DLD1 (cell line): ENCODE measurements around the gene SCFD2.
"Not testable (repeated sequence)": the region's sequence is repeated elsewhere in the genome, so short reads cannot be mapped to it uniquely, and the experiment has no call there.

Experiments
- in situ Hi-C: cut with HindIII; loops from 2 replicates; pipeline ENCODE4 v1.10.0; 2017; ENCODE audit warnings: low sequenced_read_pairs

SCFD2 gene

GRCh38 chr4:53059871-53060270 is 306.0 kb downstream of the SCFD2 start:
- in situ Hi-C loops: no loop called here

GRCh38 chr4:53059256-53059655 is 306.6 kb downstream of the SCFD2 start:
- in situ Hi-C loops: no loop called here

DNA sequence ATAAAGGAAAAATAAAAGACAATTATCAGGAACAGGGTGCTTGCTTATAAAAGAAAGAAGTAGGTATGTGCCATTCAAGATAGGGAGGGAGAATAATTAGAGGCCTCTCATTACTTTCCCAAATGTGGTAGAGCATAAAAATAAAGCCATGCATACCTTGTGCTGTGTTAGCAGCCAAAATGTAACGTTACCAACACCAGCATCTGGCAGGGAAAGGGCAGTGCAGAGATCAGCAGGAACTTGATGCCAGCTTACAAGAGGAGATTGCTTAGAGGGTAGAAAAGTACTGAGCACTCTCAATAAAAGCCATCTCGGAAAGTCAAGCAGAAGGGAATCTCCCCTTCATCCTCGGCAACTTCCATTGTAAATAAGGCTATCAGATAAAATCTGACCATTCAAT is 308.2 kb downstream of the SCFD2 start:
- in situ Hi-C loops: no loop called here

- in situ Hi-C loops: not testable (repeated sequence)
Observed at GRCh38 chr4:53057108-53057507, 308.8 kb downstream of the SCFD2 start.

DNA sequence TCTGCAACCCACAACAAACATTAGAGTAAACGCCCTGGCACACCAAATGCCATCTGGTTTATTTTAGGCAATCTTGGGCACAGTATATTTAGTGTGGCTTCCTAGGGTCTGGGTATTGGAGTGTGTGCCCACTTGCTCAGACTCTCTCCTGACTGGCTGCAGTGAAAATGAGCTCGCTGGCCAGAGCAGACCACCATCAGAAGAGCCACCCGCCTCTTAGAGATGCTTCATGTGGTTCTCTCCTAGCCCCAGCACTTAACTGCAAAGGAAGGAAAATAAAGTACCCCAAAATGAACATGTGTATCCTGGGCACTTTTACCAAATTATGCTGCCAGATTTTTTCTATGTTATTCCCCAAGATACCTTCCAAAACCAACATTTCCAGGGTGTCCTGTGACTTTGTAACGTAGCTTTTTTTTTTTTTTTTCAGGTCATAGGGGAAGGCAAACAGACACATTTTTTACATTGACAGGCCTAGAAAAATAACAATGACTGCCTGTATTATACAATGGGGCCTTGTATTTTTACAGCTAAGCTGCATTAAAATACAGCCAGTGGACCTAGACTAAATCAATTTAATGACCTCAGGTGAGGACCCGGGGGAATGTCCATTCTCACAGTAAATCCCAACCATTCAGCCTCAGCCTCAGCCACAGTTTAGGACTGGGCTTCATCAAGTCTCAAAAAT is 310.0 kb downstream of the SCFD2 start:
- in situ Hi-C loops: no loop called here

DNA sequence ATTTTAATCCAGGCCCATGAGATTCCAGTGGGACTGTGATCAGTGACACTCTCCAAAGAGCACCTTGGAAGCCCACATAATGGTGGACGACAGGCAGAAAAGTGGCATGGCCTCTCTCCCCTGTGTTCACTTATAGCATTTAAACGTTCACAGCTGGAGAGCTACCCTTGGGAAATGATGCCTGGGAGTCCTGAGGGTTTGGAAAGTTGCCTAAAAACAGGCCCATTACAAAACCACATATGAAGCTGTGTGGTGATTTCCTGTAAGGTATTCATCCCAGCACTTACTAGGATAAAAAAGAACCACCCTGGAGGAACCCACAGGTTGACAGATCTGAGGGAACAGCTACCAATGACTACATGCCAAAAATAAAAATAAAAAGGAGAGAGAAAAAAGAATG is 310.6 kb downstream of the SCFD2 start:
- in situ Hi-C loops: no loop called here

DNA sequence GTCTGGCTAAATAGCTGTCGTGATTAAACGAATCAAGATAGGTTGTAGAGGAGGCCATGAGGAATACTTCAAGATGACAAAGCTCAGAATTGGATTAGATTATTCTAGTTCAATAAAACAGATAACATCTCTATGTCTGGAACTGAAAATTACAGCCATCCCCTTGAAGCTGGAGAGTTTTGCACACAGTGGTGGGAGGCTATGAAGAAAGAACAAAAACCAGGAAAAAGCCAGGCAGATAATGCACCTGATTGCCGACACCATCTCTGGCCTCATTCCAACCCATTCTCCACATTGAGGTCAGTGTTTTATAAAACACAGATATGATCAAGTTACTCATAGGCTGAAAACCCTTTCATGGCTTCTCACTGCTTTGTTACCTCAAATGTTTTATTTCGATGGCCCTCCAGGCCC is 315.5 kb downstream of the SCFD2 start:
- in situ Hi-C loops: no loop called here

- in situ Hi-C loops: no loop called here
Observed at GRCh38 chr4:53049528-53049927, 316.3 kb downstream of the SCFD2 start.

DNA sequence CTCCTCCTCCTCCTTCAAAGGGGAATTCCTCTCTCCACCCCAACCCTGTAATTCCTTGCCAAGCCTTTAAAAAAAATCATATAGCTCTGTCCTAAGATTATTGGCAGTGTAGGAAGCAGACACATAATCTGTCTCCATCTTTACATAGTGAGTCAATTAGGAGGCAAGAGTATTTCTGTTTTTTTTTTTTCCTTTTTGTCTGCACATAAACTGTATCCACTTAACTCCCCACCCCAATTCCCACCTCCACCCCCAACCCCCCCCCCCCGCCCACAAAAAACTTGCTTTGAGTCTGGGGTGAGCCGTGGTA is 321.3 kb downstream of the SCFD2 start:
- in situ Hi-C loops: no loop called here

DNA sequence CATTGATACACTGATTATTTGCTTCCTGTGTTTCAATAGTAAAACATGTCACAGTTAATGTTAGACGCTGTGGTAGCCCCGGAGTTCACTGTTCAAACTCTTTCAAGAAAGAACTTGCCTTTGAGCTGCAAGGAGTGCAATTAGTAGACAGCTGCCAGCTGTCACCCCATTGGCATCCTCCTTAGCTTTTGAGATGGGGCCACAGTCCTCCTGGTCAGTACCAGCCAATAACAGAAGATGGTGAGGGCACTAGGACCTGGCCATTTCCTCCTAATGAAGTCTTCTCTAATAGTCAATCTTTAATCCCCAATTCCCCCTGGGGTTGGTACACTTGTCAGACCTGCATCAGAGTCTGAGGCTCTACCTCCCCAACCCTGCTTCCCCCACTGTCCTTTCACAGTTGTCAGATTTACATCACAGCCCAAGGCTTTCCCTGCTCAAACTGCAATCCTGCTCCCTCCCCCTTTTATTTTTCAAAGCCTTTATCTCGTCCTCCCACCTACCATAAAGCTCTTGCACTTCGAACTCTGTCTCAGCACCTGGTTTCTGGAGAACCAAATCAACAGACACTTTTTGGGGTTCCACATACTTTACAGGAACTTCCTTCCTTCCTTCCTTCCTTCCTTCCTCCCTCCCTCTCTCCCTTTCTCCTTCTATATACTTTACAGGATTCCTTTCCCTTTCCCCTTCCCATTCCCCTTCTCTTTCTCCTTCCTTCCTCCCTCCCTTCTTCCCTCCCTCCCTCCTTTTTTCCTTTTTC is 321.8 kb downstream of the SCFD2 start:
- in situ Hi-C loops: no loop called here

DNA sequence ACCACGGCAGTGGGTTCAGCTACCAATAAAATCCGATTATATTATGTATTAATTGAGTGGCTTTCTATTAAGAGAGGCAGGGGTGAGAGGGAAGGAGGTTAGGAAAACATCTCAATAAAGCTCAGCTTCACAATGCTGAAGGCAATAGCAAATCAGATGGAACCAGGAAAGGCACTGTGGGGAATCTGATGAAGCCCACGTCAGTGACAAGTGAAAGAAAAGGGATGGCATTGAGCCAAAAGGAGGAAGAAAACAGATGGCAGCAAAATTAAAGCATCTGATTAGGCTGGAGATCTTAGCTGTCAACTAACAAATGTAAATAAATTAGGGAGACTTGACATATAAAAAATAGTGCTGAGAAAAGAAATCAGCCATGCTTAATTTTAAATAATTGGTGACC is 322.8 kb downstream of the SCFD2 start:
- in situ Hi-C loops: no loop called here

DNA sequence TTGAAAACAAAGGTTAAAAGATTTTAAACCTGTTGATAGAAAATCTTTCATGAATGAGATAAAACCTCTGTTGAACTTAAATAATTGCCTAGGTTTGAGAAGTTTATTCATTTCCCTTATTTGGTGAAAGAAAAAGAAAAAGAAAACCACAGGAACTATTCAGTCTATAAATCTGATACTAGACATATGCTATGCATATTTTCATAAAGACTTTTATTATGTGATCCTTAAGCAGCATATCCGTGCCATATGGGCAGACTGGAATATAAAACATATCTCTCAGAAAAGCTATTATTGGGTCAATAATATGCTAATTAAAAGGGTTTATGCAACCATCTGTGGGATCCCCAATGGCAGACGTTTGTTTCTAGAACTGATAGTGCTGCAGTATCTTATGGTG is 325.0 kb downstream of the SCFD2 start:
- in situ Hi-C loops: no loop called here

DNA sequence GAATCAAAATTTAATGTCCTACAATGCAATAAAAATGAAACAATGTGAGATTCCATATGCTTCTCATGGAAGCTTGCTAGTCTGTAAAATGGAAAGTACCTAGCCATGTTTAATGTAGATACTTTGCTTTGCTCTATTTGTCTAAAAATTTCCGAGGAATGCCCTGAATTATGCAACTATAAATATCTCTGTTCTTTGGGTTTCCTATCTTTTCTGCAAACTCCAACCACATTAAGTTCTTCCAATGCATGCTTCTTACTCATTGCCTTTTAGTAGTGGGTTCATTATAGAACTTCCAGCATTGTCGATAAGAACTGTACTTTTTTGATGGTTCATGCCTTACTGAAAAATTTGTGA is 325.4 kb downstream of the SCFD2 start:
- in situ Hi-C loops: no loop called here

DNA sequence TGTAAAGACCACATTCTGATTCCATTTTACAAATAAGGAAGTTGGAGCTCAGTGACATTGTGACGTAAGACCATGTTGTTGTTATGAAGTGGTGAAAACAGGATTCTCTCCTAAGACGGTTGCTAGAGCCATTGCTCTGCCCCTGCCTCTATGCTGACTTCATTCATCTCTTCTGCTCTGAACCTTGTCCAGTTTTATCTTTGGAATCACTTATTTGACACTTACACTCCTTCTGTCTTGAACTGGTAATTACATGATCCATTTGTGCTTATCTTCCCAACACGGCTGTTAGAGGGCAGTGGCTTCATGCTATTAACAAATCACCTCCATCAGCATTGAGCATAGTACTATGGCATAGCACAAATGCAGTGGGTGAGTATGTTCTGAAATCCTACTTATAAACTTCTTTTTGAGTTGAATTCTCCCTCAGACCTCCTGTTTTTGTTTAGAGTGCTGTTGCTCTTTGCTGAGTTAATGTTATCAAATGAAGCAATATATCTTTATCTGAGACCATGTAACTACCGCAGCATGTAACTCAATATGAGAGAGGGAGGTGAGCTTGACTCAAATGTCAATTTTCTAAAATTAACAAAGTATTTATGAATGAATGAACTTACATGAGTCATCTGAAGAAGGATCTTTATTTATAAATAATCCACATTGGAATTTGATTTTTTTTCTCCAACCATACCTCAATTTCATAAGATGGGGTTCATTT is 326.0 kb downstream of the SCFD2 start:
- in situ Hi-C loops: no loop called here

DNA sequence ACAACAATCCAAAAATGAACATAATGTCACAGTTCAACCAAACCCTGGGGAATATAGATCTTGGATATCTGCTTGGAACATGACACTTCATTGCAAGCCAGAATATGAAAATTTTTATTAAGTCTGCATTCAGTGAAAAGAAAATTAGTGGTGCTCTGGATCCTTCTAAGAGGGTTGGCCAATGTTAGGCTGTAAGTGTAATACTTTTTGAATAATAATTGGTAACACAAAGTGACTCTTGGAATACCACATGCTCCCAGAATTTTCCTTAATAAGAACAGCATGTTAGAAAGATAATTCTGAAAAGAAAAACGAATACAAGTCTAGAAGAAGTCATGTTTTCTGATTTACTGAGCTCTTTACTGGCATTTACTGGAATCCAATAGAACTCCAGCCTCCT is 328.0 kb downstream of the SCFD2 start:
- in situ Hi-C loops: no loop called here

DNA sequence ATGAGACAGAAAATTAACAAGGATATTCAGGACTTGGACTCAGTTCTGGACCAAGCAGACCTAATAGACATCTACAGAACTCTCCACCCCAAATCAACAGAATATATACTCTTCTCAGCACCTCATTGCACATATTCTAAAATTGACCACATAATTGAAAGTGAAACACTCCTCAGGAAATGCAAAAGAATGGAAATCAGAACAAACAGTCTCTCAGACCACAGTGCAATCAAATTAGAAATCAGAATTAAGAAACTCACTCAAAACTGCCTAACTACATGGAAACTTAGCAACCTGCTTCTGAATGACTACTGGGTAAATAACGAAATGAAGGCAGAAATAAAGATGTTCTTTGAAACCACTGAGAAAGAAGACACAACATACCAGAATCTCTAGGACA is 333.0 kb downstream of the SCFD2 start:
- in situ Hi-C loops: not testable (repeated sequence)

GRCh38 chr4:53026233-53026632 is 339.6 kb downstream of the SCFD2 start:
- in situ Hi-C loops: no loop called here

GRCh38 chr4:53023677-53024299 is 342.1 kb downstream of the SCFD2 start:
- in situ Hi-C loops: no loop called here

GRCh38 chr4:53022513-53023100 is 343.3 kb downstream of the SCFD2 start:
- in situ Hi-C loops: no loop called here

- in situ Hi-C loops: no loop called here
Observed at GRCh38 chr4:53021754-53022512, 343.9 kb downstream of the SCFD2 start.
